Breast epithelium (tissue), 4 donors: ENCODE results near the gene ENHO. TPM values are rescaled to one million over a fixed set of nuclear protein-coding genes. Genes with fewer than 3 reads are reported as not detected.

Experiments
- DNase-seq, 2 donors: peaks; one replicate each; pipeline ENCODE4 v3.0.0-alpha.2; 2019; ENCODE audit warnings: low spot score in 2 of 2
- H3K27ac ChIP-seq, 2 donors: fragments of 200-600 bp; sonication (generic) in 1 of 2; one replicate each; pipeline ENCODE4 v1.5.1; 2016 to 2019; ENCODE audit warnings: mild to moderate bottlenecking in 1 of 2
- H3K27me3 ChIP-seq, 2 donors: fragments of 200-600 bp; sonication (generic) in 1 of 2; one replicate each; pipeline versions ENCODE4 v1.5.1 to v1.6.0; 2017 to 2019; ENCODE audit warnings: control low read depth in 1 of 2, mild to moderate bottlenecking in 1 of 2
- H3K36me3 ChIP-seq: fragments of 200-600 bp; one replicate; pipeline ENCODE4 v1.5.1; 2019
- H3K4me1 ChIP-seq, 2 donors: fragments of 200-600 bp; sonication (generic); one replicate each; pipeline ENCODE4 v1.5.1; 2016 to 2019; ENCODE audit warnings: control low read depth in 1 of 2
- H3K4me3 ChIP-seq, 3 donors: fragments of 200-600 bp; sonication (generic); 1 replicate in 2 of 3; 2 replicates in 1 of 3; pipeline ENCODE4 v1.5.1; 2016 to 2019; ENCODE audit warnings: mild to moderate bottlenecking in 3 of 3, moderate library complexity in 2 of 3
- H3K9me3 ChIP-seq, 2 donors: fragments of 200-600 bp; sonication (generic) in 1 of 2; one replicate each; pipeline ENCODE4 v1.5.1; 2016 to 2019; ENCODE audit warnings: control low read depth in 1 of 2
- POLR2A ChIP-seq: fragments of 450-650 bp; IDR thresholded peaks from one replicate; pipeline ENCODE4 v1.6.1; 2016; ENCODE audit warnings: antibody characterized with exemption, mild to moderate bottlenecking, moderate library complexity
- POLR2AphosphoS5 ChIP-seq, 3 donors: sonication (generic); formaldehyde crosslinking; IDR thresholded peaks; one replicate each; pipeline ENCODE4 v1.6.1; 2017; ENCODE audit warnings: antibody characterized with exemption in 3 of 3
- intact Hi-C: fragments of 100-400 bp; cut with DNase I; formaldehyde crosslinking; loops from one replicate; pipeline ENCODE4 v1.15.1; 2023; ENCODE audit warnings: low total_unique reads
- total RNA-seq, 3 donors: library from RNA; depleted of rRNA; stranded (reverse); fragments of >200 nt; gene quantifications; one replicate each; pipeline ENCODE4 v1.1.0, GENCODE V29; 2016
- TF ChIP-seq, protein P1 (sequence below), 3 donors: fragments of 450-650 bp; IDR thresholded peaks; one replicate each; pipeline ENCODE4 v1.5.1; 2016 to 2017; ENCODE audit warnings: antibody characterized with exemption in 3 of 3, mild to moderate bottlenecking in 3 of 3, moderate library complexity in 3 of 3

ENHO gene
- total RNA-seq, 3 donors from 2014 or later: 0.33 to 5.4 (median 1.8) TPM

GRCh38 chr9:34518110-34518616, 4.6 kb downstream of the ENHO start:
- no peaks in the 10 kb centered on the region for H3K9me3 ChIP-seq
- H3K4me1 ChIP-seq: no peaks in the 10 kb centered on the region
- TF ChIP-seq POLR2AphosphoS5 (IDR thresholded peaks at IDR 0.05): no peak
- TF ChIP-seq, protein P1, sequence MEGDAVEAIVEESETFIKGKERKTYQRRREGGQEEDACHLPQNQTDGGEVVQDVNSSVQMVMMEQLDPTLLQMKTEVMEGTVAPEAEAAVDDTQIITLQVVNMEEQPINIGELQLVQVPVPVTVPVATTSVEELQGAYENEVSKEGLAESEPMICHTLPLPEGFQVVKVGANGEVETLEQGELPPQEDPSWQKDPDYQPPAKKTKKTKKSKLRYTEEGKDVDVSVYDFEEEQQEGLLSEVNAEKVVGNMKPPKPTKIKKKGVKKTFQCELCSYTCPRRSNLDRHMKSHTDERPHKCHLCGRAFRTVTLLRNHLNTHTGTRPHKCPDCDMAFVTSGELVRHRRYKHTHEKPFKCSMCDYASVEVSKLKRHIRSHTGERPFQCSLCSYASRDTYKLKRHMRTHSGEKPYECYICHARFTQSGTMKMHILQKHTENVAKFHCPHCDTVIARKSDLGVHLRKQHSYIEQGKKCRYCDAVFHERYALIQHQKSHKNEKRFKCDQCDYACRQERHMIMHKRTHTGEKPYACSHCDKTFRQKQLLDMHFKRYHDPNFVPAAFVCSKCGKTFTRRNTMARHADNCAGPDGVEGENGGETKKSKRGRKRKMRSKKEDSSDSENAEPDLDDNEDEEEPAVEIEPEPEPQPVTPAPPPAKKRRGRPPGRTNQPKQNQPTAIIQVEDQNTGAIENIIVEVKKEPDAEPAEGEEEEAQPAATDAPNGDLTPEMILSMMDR (IDR thresholded peaks at IDR 0.05): no peak
- no peak for TF ChIP-seq POLR2A
- H3K27me3 ChIP-seq: no peaks in the 10 kb centered on the region
- H3K4me3 ChIP-seq: no peak overlapping the region
- intact Hi-C loops: no loop called here
- DNase-seq: no peak
- H3K27ac ChIP-seq: no peak overlapping the region
- no peaks in the 10 kb centered on the region for H3K36me3 ChIP-seq

DNA sequence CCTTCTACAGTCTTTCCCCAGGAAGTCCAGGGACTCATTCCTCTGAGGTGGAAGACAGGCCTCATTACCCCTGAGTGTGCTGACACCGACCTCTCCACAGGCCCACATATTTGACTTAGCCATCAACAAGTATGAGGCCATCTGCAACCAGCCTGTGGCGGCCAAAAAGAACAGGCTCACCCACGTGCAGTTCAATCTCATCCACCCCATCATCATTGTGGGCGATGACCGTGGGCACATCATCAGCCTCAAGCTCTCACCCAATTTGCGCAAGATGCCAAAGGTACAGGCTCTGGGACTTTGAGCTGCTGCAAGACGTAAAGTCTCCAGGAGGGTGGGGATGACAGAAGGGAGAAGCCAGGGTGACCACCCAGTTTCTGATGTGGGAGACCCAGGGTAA, 5.6 kb downstream of the ENHO start:
- Histone ChIP-seq H3K27me3 (no peaks in the 10 kb centered on the region), H3K4me3 (no peak overlapping the region), H3K4me1 (no peaks in the 10 kb centered on the region), H3K36me3 (no peaks in the 10 kb centered on the region), H3K27ac (no peak overlapping the region), H3K9me3 (no peaks in the 10 kb centered on the region)
- DNase-seq: no peak
- intact Hi-C loops: no loop called here
- TF ChIP-seq POLR2A: no peak
- no peak for TF ChIP-seq POLR2AphosphoS5 (IDR thresholded peaks at IDR 0.05)
- TF ChIP-seq, protein P1 (IDR thresholded peaks at IDR 0.05): no peak

- intact Hi-C loops: no loop called here
- H3K4me3 ChIP-seq: no peak overlapping the region
- H3K36me3 ChIP-seq: no peaks in the 10 kb centered on the region
- no peaks in the 10 kb centered on the region for H3K9me3 ChIP-seq
- H3K27me3 ChIP-seq: no peaks in the 10 kb centered on the region
- H3K27ac ChIP-seq: no peak overlapping the region
- TF ChIP-seq, protein P1 (IDR thresholded peaks at IDR 0.05): no peak
- TF ChIP-seq POLR2A (no peak), POLR2AphosphoS5 (IDR thresholded peaks at IDR 0.05) (no peak)
- DNase-seq: no peak
- H3K4me1 ChIP-seq: no peaks in the 10 kb centered on the region
Observed at GRCh38 chr9:34515959-34516358, 6.8 kb downstream of the ENHO start.

DNA sequence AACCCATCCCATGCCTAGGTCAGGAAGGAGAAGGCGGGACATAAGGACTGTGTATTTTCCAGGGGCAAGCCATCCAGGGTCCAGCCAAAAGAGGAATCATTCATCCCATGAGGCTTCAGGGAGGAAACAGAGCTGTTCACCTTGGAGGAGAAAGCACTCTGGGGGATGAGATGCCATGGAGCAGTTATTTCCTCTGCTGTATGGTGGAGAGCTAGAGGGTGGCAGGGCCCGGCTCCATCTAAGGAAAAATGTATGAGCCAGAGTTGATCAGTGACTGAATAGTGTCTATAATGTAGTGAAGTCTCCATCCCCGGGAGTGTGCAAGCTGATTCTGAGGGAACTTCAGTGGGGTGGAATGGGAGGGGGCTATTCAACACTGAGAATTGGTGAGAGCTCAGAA, 8.0 kb downstream of the ENHO start:
- no peak overlapping the region for H3K4me3 ChIP-seq
- H3K36me3 ChIP-seq: no peaks in the 10 kb centered on the region
- intact Hi-C loops: no loop called here
- H3K9me3 ChIP-seq: no peaks in the 10 kb centered on the region
- no peaks in the 10 kb centered on the region for H3K27me3 ChIP-seq
- no peaks in the 10 kb centered on the region for H3K4me1 ChIP-seq
- no peak overlapping the region for H3K27ac ChIP-seq
- DNase-seq: no peak
- TF ChIP-seq POLR2AphosphoS5 (IDR thresholded peaks at IDR 0.05): no peak
- no peak for TF ChIP-seq POLR2A
- TF ChIP-seq, protein P1 (IDR thresholded peaks at IDR 0.05): no peak

GRCh38 chr9:34514401-34514800, 8.4 kb downstream of the ENHO start:
- intact Hi-C loops: no loop called here
- no peak for DNase-seq
- H3K4me3 ChIP-seq: no peak overlapping the region
- H3K36me3 ChIP-seq: no peaks in the 10 kb centered on the region
- no peak for TF ChIP-seq POLR2AphosphoS5 (IDR thresholded peaks at IDR 0.05)
- TF ChIP-seq, protein P1 (IDR thresholded peaks at IDR 0.05): no peak
- no peak for TF ChIP-seq POLR2A
- H3K27me3 ChIP-seq: no peaks in the 10 kb centered on the region
- H3K27ac ChIP-seq: no peak overlapping the region
- H3K4me1 ChIP-seq: no peaks in the 10 kb centered on the region
- no peaks in the 10 kb centered on the region for H3K9me3 ChIP-seq
